Bronchial epithelial cell (primary cell): ENCODE results near the gene OLIG2. TPM values are rescaled to one million over a fixed set of nuclear protein-coding genes. Genes with fewer than 3 reads are reported as not detected.

Source experiments
- DNase-seq: peaks from one replicate; pipeline ENCODE4 v3.0.0-alpha.2; 2010; ENCODE audit warnings: low read depth
- FAIRE-seq: peaks from 2 replicates; lab custom pipeline; 2011; peaks lifted over from hg19 to GRCh38; lab: Jason Lieb, UNC
- H3K27me3 ChIP-seq: 2 replicates; pipeline ENCODE4 v1.5.1; 2011; ENCODE audit warnings: low read length; ENCODE audit not compliant: control insufficient read depth, insufficient read depth
- H3K36me3 ChIP-seq: 2 replicates; pipeline ENCODE4 v1.5.1; 2011; ENCODE audit warnings: low read length; ENCODE audit not compliant: control insufficient read depth, insufficient read depth
- H3K4me3 ChIP-seq: 2 replicates; pipeline ENCODE4 v1.5.1; 2011; ENCODE audit warnings: mild to moderate bottlenecking, low read depth, low read length, control low read depth
- CTCF ChIP-seq: IDR thresholded peaks from 2 replicates; pipeline ENCODE4 v1.5.1; 2011; ENCODE audit warnings: mild to moderate bottlenecking, moderate library complexity, low read length, control low read depth, inconsistent platforms; ENCODE audit not compliant: insufficient read depth, severe bottlenecking
- total RNA-seq: library from RNA; depleted of rRNA; stranded (reverse); fragments of >200 nt; gene quantifications from 2 replicates; pipeline ENCODE4 v1.2.1, GENCODE V29; 2014

The OLIG2 gene
- total RNA-seq, 1 donor from 2014 or later = not detected

- FAIRE-seq (no peak), DNase-seq (no peak)
- no peaks in the 10 kb centered on the region for H3K36me3 ChIP-seq
- TF ChIP-seq CTCF = no peak
- H3K4me3 ChIP-seq = no peak overlapping the region
- H3K27me3 ChIP-seq = peaks cover 20% of the 10 kb centered on the region
Observed at GRCh38 chr21:33015756-33016155, 10.0 kb upstream of the OLIG2 start.

GRCh38 chr21:33018707-33019465, 6.8 kb upstream of the OLIG2 start:
- DNase-seq (no peak), FAIRE-seq (no peak)
- no peak for TF ChIP-seq CTCF

GRCh38 chr21:33019516-33019884, 6.2 kb upstream of the OLIG2 start:
- no peaks in the 10 kb centered on the region for H3K36me3 ChIP-seq
- FAIRE-seq = no peak

More at GRCh38 chr21:33018707-33019465, 6.8 kb upstream of the OLIG2 start:
- Histone ChIP-seq H3K36me3 (no peaks in the 10 kb centered on the region), H3K27me3 (peaks cover 49% of the 10 kb centered on the region), H3K4me3 (no peak overlapping the region)

GRCh38 chr21:33019885-33020557, 5.7 kb upstream of the OLIG2 start:
- TF ChIP-seq CTCF = no peak
- H3K4me3 ChIP-seq = no peak overlapping the region
- DNase-seq (no peak), FAIRE-seq (no peak)
- no peaks in the 10 kb centered on the region for H3K36me3 ChIP-seq
- H3K27me3 ChIP-seq = peaks cover 60% of the 10 kb centered on the region

More at GRCh38 chr21:33019516-33019884, 6.2 kb upstream of the OLIG2 start:
- H3K27me3 ChIP-seq = peaks cover 55% of the 10 kb centered on the region
- DNase-seq = no peak
- TF ChIP-seq CTCF = no peak
- no peak overlapping the region for H3K4me3 ChIP-seq

- FAIRE-seq (no peak), DNase-seq (no peak)
- TF ChIP-seq CTCF = no peak
- Histone ChIP-seq H3K4me3 (no peak overlapping the region), H3K27me3 (peaks cover 64% of the 10 kb centered on the region), H3K36me3 (no peaks in the 10 kb centered on the region)
Observed at GRCh38 chr21:33020558-33021100, 5.1 kb upstream of the OLIG2 start.
